ENCODE measurements around the gene DAGLA.

GRCh38 chr11:61785837-61786402 is 105.7 kb downstream of the DAGLA start:
- TF ChIP-seq EZH2 (IDR thresholded peaks at IDR 0.05; ENCODE audit: borderline replicate concordance, insufficient read depth, low read depth, low read length, poor library complexity, severe bottlenecking): no peak
- TF ChIP-seq, protein P1, sequence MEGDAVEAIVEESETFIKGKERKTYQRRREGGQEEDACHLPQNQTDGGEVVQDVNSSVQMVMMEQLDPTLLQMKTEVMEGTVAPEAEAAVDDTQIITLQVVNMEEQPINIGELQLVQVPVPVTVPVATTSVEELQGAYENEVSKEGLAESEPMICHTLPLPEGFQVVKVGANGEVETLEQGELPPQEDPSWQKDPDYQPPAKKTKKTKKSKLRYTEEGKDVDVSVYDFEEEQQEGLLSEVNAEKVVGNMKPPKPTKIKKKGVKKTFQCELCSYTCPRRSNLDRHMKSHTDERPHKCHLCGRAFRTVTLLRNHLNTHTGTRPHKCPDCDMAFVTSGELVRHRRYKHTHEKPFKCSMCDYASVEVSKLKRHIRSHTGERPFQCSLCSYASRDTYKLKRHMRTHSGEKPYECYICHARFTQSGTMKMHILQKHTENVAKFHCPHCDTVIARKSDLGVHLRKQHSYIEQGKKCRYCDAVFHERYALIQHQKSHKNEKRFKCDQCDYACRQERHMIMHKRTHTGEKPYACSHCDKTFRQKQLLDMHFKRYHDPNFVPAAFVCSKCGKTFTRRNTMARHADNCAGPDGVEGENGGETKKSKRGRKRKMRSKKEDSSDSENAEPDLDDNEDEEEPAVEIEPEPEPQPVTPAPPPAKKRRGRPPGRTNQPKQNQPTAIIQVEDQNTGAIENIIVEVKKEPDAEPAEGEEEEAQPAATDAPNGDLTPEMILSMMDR (IDR thresholded peaks at IDR 0.05): no peak
